Measurements from ENCODE around the gene PIEZO1.

- TF ChIP-seq CTCF (IDR thresholded peaks at IDR 0.05): no peak
- no peak for TF ChIP-seq POLR2A (IDR thresholded peaks at IDR 0.05)
Observed at GRCh38 chr16:88740727-88741055, 44.3 kb downstream of the PIEZO1 start.

Measured in right lobe of liver (tissue), 4 donors.